Measurements from ENCODE around the gene BPIFB2.

BPIFB2 gene

GRCh38 chr20:32968478-32969241, 38.8 kb upstream of the BPIFB2 start:
- TF ChIP-seq ZFX (IDR thresholded peaks at IDR 0.05) (no peak), CTCF (conservative IDR thresholded peaks at IDR 0.05) (no peak)
- no peak overlapping the region for H3K27ac ChIP-seq

GRCh38 chr20:32969356-32970114, 38.0 kb upstream of the BPIFB2 start:
- no peak overlapping the region for H3K27ac ChIP-seq
- TF ChIP-seq ZFX (IDR thresholded peaks at IDR 0.05): no peak
- no peak for TF ChIP-seq CTCF (conservative IDR thresholded peaks at IDR 0.05)

- no peak overlapping the region for H3K27ac ChIP-seq
- TF ChIP-seq ZFX (IDR thresholded peaks at IDR 0.05): no peak
- TF ChIP-seq CTCF (conservative IDR thresholded peaks at IDR 0.05): no peak
These were observed 37.2 kb upstream of the BPIFB2 start for GRCh38 chr20:32970115-32970972.

- no peak overlapping the region for H3K27ac ChIP-seq
- TF ChIP-seq CTCF (conservative IDR thresholded peaks at IDR 0.05) (no peak), ZFX (IDR thresholded peaks at IDR 0.05) (no peak)
These were observed 36.6 kb upstream of the BPIFB2 start for GRCh38 chr20:32970973-32971300.

- no peak overlapping the region for H3K27ac ChIP-seq
These were observed 35.8 kb upstream of the BPIFB2 start for GRCh38 chr20:32971703-32972161.

More at GRCh38 chr20:32971703-32972161, 35.8 kb upstream of the BPIFB2 start:
- TF ChIP-seq CTCF (conservative IDR thresholded peaks at IDR 0.05) (no peak), ZFX (IDR thresholded peaks at IDR 0.05) (no peak)

Measured in C4-2B (cell line).